Fibroblast of lung (primary cell): ENCODE data around the gene USP33. TPM values are rescaled to one million over a fixed set of nuclear protein-coding genes. Genes with fewer than 3 reads are reported as not detected.

Experiments
- DNase-seq, 2 donors: peaks; one replicate each; pipeline versions ENCODE4 v3.0.0 to v3.0.0-alpha.2; 2010; ENCODE audit warnings: low read depth in 2 of 2
- H2AFZ ChIP-seq: 2 replicates; pipeline ENCODE4 v1.5.1; 2012; ENCODE audit warnings: low read length, control low read depth, inconsistent platforms
- H3K27ac ChIP-seq: 2 replicates; pipeline ENCODE4 v1.5.1; 2011; ENCODE audit warnings: low read length, control low read depth; ENCODE audit not compliant: insufficient read depth
- H3K27me3 ChIP-seq: 2 replicates; pipeline ENCODE4 v1.5.1; 2011; ENCODE audit warnings: mild to moderate bottlenecking, low read length; ENCODE audit not compliant: control insufficient read depth, insufficient read depth
- H3K36me3 ChIP-seq: 2 replicates; pipeline ENCODE4 v1.5.1; 2011; ENCODE audit warnings: low read length; ENCODE audit not compliant: control insufficient read depth, insufficient read depth
- H3K4me1 ChIP-seq: 2 replicates; pipeline ENCODE4 v1.5.1; 2011; ENCODE audit warnings: low read length; ENCODE audit not compliant: control insufficient read depth, insufficient read depth; ENCODE audit errors: extremely low read depth
- H3K4me2 ChIP-seq: 2 replicates; pipeline ENCODE4 v1.5.1; 2011; ENCODE audit warnings: low read length, control low read depth; ENCODE audit not compliant: insufficient read depth; ENCODE audit errors: extremely low read depth
- H3K4me3 ChIP-seq, 4 experiments: fragments of 200-600 bp in 1 of 4; sonication (generic) in 1 of 4; replicated peaks in 1 of 4; 2 replicates each; pipeline ENCODE4 v1.5.1; 2011 to 2016; ENCODE audit warnings: low read length in 4 of 4, low read depth in 3 of 4, mild to moderate bottlenecking in 3 of 4, control low read depth in 2 of 4, inconsistent platforms in 1 of 4, mixed read lengths in 1 of 4; ENCODE audit not compliant: insufficient read depth in 1 of 4; ENCODE audit errors: control extremely low read depth in 1 of 4
- H3K79me2 ChIP-seq: 2 replicates; pipeline ENCODE4 v1.5.1; 2012; ENCODE audit warnings: mild to moderate bottlenecking, low read length, inconsistent platforms; ENCODE audit not compliant: control insufficient read depth, insufficient read depth
- H3K9ac ChIP-seq: 2 replicates; pipeline ENCODE4 v1.5.1; 2011; ENCODE audit warnings: mild to moderate bottlenecking, low read length, control low read depth; ENCODE audit not compliant: insufficient read depth
- H3K9me3 ChIP-seq: 2 replicates; pipeline ENCODE4 v1.5.1; 2012; ENCODE audit warnings: low read depth, low read length; ENCODE audit not compliant: control insufficient read depth, insufficient read depth
- H4K20me1 ChIP-seq: 2 replicates; pipeline ENCODE4 v1.5.1; 2011; ENCODE audit warnings: low read length; ENCODE audit not compliant: control insufficient read depth, insufficient read depth; ENCODE audit errors: extremely low read depth
- EZH2 ChIP-seq: IDR thresholded peaks from 2 replicates; pipeline ENCODE4 v1.5.1; 2012; ENCODE audit warnings: low read length, control low read depth, mild to moderate bottlenecking; ENCODE audit errors: missing control alignments
- polyA plus RNA-seq, 2 donors: library from polyadenylated mRNA; depleted of rRNA in 1 of 2; stranded (reverse) in 1 of 2; unstranded in 1 of 2; fragments of >200 nt; gene quantifications; 2 replicates each; pipeline ENCODE4 v1.2.1, GENCODE V29; 2011 to 2012; ENCODE audit warnings: missing spikeins in 1 of 2
- total RNA-seq: library from RNA; depleted of rRNA; stranded (reverse); fragments of >200 nt; gene quantifications from 2 replicates; pipeline ENCODE4 v1.2.1, GENCODE V29; 2014
- TF ChIP-seq, protein P1 (sequence below), 2 donors: IDR thresholded peaks in 1 of 2; conservative IDR thresholded peaks in 1 of 2; 1 replicate in 1 of 2; 2 replicates in 1 of 2; pipeline ENCODE4 v1.5.1; 2011 to 2012; ENCODE audit warnings: low read length in 2 of 2, control low read depth in 1 of 2, inconsistent platforms in 1 of 2, low read depth in 1 of 2, mild to moderate bottlenecking in 1 of 2

The USP33 gene
- total and polyA plus RNA-seq, 2 donors (not counting 1 experiment from before 2014, with no cell fraction given): 63.7 to 126 TPM

DNA sequence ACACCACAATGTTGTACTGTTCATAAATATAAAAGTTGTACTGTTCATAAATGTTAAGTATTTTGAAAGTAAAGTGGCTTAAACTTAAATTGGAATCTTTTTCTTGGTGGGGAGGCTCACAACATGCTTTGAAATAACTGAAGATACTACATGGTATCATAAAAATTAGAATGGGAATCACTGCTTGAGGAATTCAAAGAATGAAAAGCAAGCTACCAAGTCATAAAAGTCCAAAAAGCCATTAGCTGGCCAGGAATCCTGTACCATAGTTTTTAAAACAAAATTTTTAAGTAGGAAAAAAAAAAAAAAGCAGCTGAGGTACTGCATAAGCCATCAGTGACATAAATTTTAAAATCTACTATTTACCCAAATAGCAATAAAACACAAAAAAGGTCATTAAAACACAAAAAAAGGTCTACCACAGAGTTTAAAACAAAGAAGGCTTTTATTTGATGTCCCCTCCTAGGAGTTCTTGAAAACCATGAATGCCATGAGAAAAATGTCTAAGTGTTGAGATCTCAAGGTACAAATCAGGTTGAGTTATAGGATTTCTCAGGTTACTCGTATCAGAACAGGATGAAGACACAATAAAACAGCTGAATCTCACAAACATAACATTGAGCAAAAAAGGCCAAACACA is 85.8 kb downstream of the USP33 start:
- no peak overlapping the region for H3K9ac ChIP-seq
- H3K27me3 ChIP-seq: no peaks in the 10 kb centered on the region
- H3K4me3 ChIP-seq: no peak overlapping the region
- no peaks in the 10 kb centered on the region for H4K20me1 ChIP-seq
- DNase-seq: peak in 1 of 2 donors; percentile 25
- peaks cover 97% of the 10 kb centered on the region for H3K79me2 ChIP-seq
- TF ChIP-seq EZH2: no peak
- TF ChIP-seq, protein P1, sequence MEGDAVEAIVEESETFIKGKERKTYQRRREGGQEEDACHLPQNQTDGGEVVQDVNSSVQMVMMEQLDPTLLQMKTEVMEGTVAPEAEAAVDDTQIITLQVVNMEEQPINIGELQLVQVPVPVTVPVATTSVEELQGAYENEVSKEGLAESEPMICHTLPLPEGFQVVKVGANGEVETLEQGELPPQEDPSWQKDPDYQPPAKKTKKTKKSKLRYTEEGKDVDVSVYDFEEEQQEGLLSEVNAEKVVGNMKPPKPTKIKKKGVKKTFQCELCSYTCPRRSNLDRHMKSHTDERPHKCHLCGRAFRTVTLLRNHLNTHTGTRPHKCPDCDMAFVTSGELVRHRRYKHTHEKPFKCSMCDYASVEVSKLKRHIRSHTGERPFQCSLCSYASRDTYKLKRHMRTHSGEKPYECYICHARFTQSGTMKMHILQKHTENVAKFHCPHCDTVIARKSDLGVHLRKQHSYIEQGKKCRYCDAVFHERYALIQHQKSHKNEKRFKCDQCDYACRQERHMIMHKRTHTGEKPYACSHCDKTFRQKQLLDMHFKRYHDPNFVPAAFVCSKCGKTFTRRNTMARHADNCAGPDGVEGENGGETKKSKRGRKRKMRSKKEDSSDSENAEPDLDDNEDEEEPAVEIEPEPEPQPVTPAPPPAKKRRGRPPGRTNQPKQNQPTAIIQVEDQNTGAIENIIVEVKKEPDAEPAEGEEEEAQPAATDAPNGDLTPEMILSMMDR (conservative IDR thresholded peaks at IDR 0.05 in 1 of 2, IDR thresholded peaks at IDR 0.05 in 1 of 2; ENCODE audit: low read depth in 1 of 2, low read length in 2 of 2): no peak
- peak overlapping the region; percentile 3 for H3K4me2 ChIP-seq
- no peaks in the 10 kb centered on the region for H3K36me3 ChIP-seq
- peak overlapping the region; percentile 7 for H3K27ac ChIP-seq
- H3K4me1 ChIP-seq: peaks cover 10% of the 10 kb centered on the region
- H2AFZ ChIP-seq: no peak overlapping the region
- no peaks in the 10 kb centered on the region for H3K9me3 ChIP-seq

DNA sequence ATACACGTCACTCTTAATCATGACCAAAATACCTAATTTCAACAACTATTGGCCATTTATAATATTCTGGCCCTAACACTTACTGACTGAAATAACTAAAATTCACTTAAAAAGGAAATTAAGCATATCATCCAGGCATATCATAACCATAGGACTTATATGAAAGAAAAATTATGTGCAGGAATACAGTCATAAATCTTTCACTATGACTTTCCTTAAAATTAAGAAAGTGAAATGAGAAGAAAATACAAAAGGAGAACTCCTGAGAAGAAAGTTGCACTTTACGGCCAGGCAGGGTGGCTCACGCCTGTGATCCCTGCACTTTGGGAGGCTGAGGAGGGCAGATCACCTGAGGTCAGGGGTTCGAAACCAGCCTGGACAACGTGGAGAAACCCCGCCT is 86.6 kb downstream of the USP33 start:
- H3K9me3 ChIP-seq: no peaks in the 10 kb centered on the region
- TF ChIP-seq, protein P1 (conservative IDR thresholded peaks at IDR 0.05 in 1 of 2, IDR thresholded peaks at IDR 0.05 in 1 of 2; ENCODE audit: low read depth in 1 of 2, low read length in 2 of 2): no peak
- TF ChIP-seq EZH2: no peak
- no peak overlapping the region for H3K4me3 ChIP-seq
- H3K36me3 ChIP-seq: no peaks in the 10 kb centered on the region
- no peaks in the 10 kb centered on the region for H4K20me1 ChIP-seq
- H3K4me1 ChIP-seq: peaks cover 12% of the 10 kb centered on the region
- no peak for DNase-seq
- no peak overlapping the region for H3K27ac ChIP-seq
- no peak overlapping the region for H3K9ac ChIP-seq
- H3K79me2 ChIP-seq: peaks cover 97% of the 10 kb centered on the region
- no peaks in the 10 kb centered on the region for H3K27me3 ChIP-seq
- H3K4me2 ChIP-seq: peak overlapping the region; percentile 18
- no peak overlapping the region for H2AFZ ChIP-seq

DNA sequence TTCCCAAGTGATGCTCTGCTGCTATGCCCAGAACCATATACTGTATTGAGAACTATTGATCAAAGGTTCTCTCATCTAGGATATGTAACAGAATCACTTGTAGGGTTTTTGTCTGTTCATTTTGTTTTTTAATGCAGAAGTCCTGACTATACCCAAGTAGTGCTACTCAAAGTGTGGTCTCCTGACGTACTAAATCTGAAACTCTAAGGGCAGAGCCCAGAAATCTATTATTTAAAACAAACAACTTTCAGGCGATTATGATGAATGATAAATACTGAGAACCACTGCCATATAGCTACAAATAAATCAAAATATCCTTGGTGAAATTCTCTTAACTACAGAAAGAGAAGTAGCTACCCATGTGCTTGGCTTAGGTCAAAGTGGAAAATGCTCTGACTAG is 87.3 kb downstream of the USP33 start:
- Histone ChIP-seq H3K9ac (no peak overlapping the region), H3K27ac (peak overlapping the region; percentile 6), H3K36me3 (no peaks in the 10 kb centered on the region), H3K4me2 (peak overlapping the region; percentile 76), H3K27me3 (no peaks in the 10 kb centered on the region), H3K4me3 (peak overlapping the region; percentile 14 to 18 (median 16)), H3K4me1 (peaks cover 12% of the 10 kb centered on the region), H2AFZ (no peak overlapping the region), H3K79me2 (peaks cover 97% of the 10 kb centered on the region), H4K20me1 (no peaks in the 10 kb centered on the region), H3K9me3 (no peaks in the 10 kb centered on the region)
- peak in 1 of 2 donors; percentile 57 for DNase-seq
- TF ChIP-seq, protein P1 (conservative IDR thresholded peaks at IDR 0.05 in 1 of 2, IDR thresholded peaks at IDR 0.05 in 1 of 2; ENCODE audit: low read depth in 1 of 2, low read length in 2 of 2): no peak
- no peak for TF ChIP-seq EZH2
